ENCODE results near the gene CHAT.

GRCh38 chr10:49616421-49617101 lies 2.7 kb downstream of the CHAT start:
- no peak for TF ChIP-seq CTCF (conservative IDR thresholded peaks at IDR 0.05)
- TF ChIP-seq EZH2 (IDR thresholded peaks at IDR 0.05; ENCODE audit: low read depth): no peak
